HPDE6-E6E7 (cell line): ENCODE measurements around the gene TM4SF1.
"Not testable (repeated sequence)": the region's sequence is repeated elsewhere in the genome, so short reads cannot be mapped to it uniquely, and the experiment has no call there.

Source experiments
- DNase-seq: peaks from one replicate; pipeline ENCODE4 v3.0.0; 2011; ENCODE audit warnings: missing footprints; ENCODE audit errors: extremely low spot score

The TM4SF1 gene

GRCh38 chr3:149395107-149396089, 17.9 kb upstream of the TM4SF1 start:
- DNase-seq = no peak

GRCh38 chr3:149393345-149394160, 16.1 kb upstream of the TM4SF1 start:
- DNase-seq = peak; percentile 60

GRCh38 chr3:149391960-149392359, 14.5 kb upstream of the TM4SF1 start:
- no peak for DNase-seq

GRCh38 chr3:149390772-149391212, 13.3 kb upstream of the TM4SF1 start:
- DNase-seq = peak; percentile 67

- DNase-seq = no peak
Measured at GRCh38 chr3:149390294-149390693, 12.8 kb upstream of the TM4SF1 start.

- DNase-seq = no peak
Measured at GRCh38 chr3:149388531-149389417, 11.3 kb upstream of the TM4SF1 start.

- DNase-seq = no peak
Measured at GRCh38 chr3:149388001-149388440, 10.6 kb upstream of the TM4SF1 start.

- DNase-seq = no peak
Measured at GRCh38 chr3:149386299-149386606, 8.8 kb upstream of the TM4SF1 start.

GRCh38 chr3:149385617-149386298, 8.3 kb upstream of the TM4SF1 start:
- DNase-seq = no peak

GRCh38 chr3:149384911-149385321, 7.5 kb upstream of the TM4SF1 start:
- DNase-seq = no peak

- DNase-seq = no peak
Measured at GRCh38 chr3:149384167-149384566, 6.7 kb upstream of the TM4SF1 start.

- no peak for DNase-seq
Measured at GRCh38 chr3:149383703-149384102, 6.3 kb upstream of the TM4SF1 start.

- DNase-seq = no peak
Measured at GRCh38 chr3:149382518-149382917, 5.1 kb upstream of the TM4SF1 start.

- no peak for DNase-seq
Measured at GRCh38 chr3:149382101-149382467, 4.6 kb upstream of the TM4SF1 start.

- no peak for DNase-seq
Measured at GRCh38 chr3:149381173-149382100, 4.0 kb upstream of the TM4SF1 start.

- DNase-seq = not testable (repeated sequence)
Measured at GRCh38 chr3:149380220-149380619, 2.8 kb upstream of the TM4SF1 start.

- no peak for DNase-seq
Measured at GRCh38 chr3:149378478-149379309, 1.2 kb upstream of the TM4SF1 start.

- no peak for DNase-seq
Measured at GRCh38 chr3:149376718-149377407, 586 bp downstream of the TM4SF1 start.
